NB4 (cell line): ENCODE data around the gene MRPL10.

Source experiments
- DNase-seq: peaks from one replicate; pipeline ENCODE4 v3.0.0; 2010; ENCODE audit warnings: low read depth
- H3K4me3 ChIP-seq: one replicate; pipeline ENCODE4 v1.5.1; 2011; ENCODE audit warnings: mild to moderate bottlenecking, low read depth, low read length, moderate library complexity
- CTCF ChIP-seq: IDR thresholded peaks from one replicate; pipeline ENCODE4 v1.5.1; 2012; ENCODE audit warnings: low read depth, low read length
- MAX ChIP-seq: IDR thresholded peaks from 2 replicates; pipeline ENCODE4 v1.6.1; 2011; ENCODE audit warnings: low read depth, low read length
- MYC ChIP-seq: IDR thresholded peaks from 2 replicates; pipeline ENCODE4 v1.6.1; 2011; ENCODE audit warnings: low read depth, low read length
- POLR2A ChIP-seq: IDR thresholded peaks from 2 replicates; pipeline ENCODE4 v1.6.1; 2011; ENCODE audit warnings: mild to moderate bottlenecking; ENCODE audit not compliant: insufficient read length; ENCODE audit errors: extremely low read depth

MRPL10 gene

GRCh38 chr17:47810901-47811635 is 20.3 kb downstream of the MRPL10 start:
- DNase-seq, result no peak
- H3K4me3 ChIP-seq, result no peak overlapping the region
- TF ChIP-seq POLR2A (no peak), MAX (no peak), MYC (no peak), CTCF (no peak)

- DNase-seq, result no peak
- TF ChIP-seq POLR2A, result no peak
- TF ChIP-seq MAX, result no peak
- H3K4me3 ChIP-seq, result no peak overlapping the region
Measured at GRCh38 chr17:47810200-47810821, 21.0 kb downstream of the MRPL10 start.

- H3K4me3 ChIP-seq, result no peak overlapping the region
- no peak for TF ChIP-seq MAX
- no peak for TF ChIP-seq MYC
- DNase-seq, result no peak
Measured at GRCh38 chr17:47808830-47809480, 22.4 kb downstream of the MRPL10 start.

- TF ChIP-seq POLR2A, result no peak
- no peak for TF ChIP-seq CTCF
- no peak for TF ChIP-seq MYC
- no peak for TF ChIP-seq MAX
- no peak for DNase-seq
- no peak overlapping the region for H3K4me3 ChIP-seq
Measured at GRCh38 chr17:47808036-47808829, 23.1 kb downstream of the MRPL10 start.

- no peak for DNase-seq
- H3K4me3 ChIP-seq, result no peak overlapping the region
- TF ChIP-seq POLR2A, result no peak
- TF ChIP-seq CTCF, result no peak
- no peak for TF ChIP-seq MAX
- TF ChIP-seq MYC, result no peak
Measured at GRCh38 chr17:47807421-47807820, 23.9 kb downstream of the MRPL10 start.

- no peak for DNase-seq
- no peak overlapping the region for H3K4me3 ChIP-seq
- TF ChIP-seq CTCF (no peak), POLR2A (no peak), MYC (no peak), MAX (no peak)
Measured at GRCh38 chr17:47806913-47807255, 24.5 kb downstream of the MRPL10 start.
